ENCODE results near the gene HABP4.

HABP4 gene

DNA sequence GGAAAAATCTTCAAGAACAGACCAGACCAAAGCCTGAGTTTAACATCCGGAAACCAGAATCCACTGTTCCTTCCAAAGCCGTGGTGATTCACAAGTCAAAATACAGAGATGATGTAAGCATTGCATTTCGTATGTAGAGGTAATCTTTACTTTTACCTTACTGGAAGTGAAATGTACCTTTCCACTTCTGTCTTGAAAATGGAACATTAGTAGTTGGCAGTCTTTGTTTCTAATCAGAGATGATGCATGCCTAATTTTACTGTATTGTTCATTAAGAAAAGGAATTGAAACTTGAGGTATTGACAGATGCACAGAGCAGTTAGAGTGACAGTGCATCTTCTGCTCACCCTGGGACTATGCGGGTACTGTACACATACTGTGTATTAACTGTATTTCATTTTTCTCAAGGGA, 34.6 kb downstream of the HABP4 start:
- TF ChIP-seq, protein P1, sequence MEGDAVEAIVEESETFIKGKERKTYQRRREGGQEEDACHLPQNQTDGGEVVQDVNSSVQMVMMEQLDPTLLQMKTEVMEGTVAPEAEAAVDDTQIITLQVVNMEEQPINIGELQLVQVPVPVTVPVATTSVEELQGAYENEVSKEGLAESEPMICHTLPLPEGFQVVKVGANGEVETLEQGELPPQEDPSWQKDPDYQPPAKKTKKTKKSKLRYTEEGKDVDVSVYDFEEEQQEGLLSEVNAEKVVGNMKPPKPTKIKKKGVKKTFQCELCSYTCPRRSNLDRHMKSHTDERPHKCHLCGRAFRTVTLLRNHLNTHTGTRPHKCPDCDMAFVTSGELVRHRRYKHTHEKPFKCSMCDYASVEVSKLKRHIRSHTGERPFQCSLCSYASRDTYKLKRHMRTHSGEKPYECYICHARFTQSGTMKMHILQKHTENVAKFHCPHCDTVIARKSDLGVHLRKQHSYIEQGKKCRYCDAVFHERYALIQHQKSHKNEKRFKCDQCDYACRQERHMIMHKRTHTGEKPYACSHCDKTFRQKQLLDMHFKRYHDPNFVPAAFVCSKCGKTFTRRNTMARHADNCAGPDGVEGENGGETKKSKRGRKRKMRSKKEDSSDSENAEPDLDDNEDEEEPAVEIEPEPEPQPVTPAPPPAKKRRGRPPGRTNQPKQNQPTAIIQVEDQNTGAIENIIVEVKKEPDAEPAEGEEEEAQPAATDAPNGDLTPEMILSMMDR (IDR thresholded peaks at IDR 0.05) = no peak
- Histone ChIP-seq H3K27me3 (no peaks in the 10 kb centered on the region), H3K4me3 (no peak overlapping the region), H3K9me3 (no peaks in the 10 kb centered on the region), H3K36me3 (peaks cover 13 to 34% (median 14%) of the 10 kb centered on the region in 3 donors), H3K27ac (peak overlapping the region; percentile 81 to 85), H3K4me1 (peaks cover 0 to 77% (median 50%) of the 10 kb centered on the region in 4 donors)
- intact Hi-C loops (cut with DNase I; ENCODE audit: low total_unique reads) = loop anchor here (10.0 kb wide), 1 partner anchor 80 kb away; no protein-coding TSS in a partner anchor
- no peak for DNase-seq

GRCh38 chr9:96485280-96485679, 35.3 kb downstream of the HABP4 start:
- no peaks in the 10 kb centered on the region for H3K9me3 ChIP-seq
- peaks cover 0 to 77% (median 50%) of the 10 kb centered on the region in 4 donors for H3K4me1 ChIP-seq
- peaks cover 15 to 34% (median 21%) of the 10 kb centered on the region in 3 donors for H3K36me3 ChIP-seq
- intact Hi-C loops (cut with DNase I; ENCODE audit: low total_unique reads) = loop anchor here (5.0 to 10.0 kb wide), 2 partner anchors 37 to 80 kb away; no protein-coding TSS in a partner anchor
- DNase-seq = no peak
- H3K27ac ChIP-seq = peak overlapping the region; percentile 81 to 85
- no peak overlapping the region for H3K4me3 ChIP-seq
- no peaks in the 10 kb centered on the region for H3K27me3 ChIP-seq
- TF ChIP-seq, protein P1 (IDR thresholded peaks at IDR 0.05) = no peak

DNA sequence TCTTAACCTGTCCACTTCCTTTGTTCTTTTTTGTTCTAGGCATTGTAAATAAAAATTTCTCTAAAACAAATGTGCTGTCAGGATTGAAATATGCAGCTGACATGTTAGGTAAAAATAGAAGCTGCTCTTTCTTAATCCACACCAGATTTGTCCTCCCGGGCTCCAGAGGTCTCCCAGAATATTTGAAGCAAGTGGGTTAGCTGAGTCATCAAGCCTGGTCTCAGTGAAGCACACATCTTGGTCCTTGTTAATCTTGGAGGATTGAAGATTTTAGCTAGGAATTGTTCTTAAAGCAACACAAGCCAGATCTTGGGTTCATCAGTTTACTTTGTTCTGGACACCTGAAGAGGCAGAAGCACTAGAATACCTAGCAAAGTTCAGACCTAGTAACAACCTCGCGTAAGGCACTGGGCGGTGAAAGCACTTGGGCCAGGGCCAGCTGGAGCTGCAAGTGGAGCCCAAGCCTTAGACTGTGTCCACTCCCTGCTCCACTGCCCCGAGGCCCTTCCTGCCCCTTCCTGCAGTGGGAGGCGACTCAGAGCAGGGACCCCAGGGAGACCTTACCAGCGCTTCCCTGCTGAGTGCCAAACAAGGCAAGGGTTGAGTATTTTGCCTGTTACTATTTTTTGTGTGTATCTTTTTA, 36.5 kb downstream of the HABP4 start:
- peaks cover 21 to 38% (median 32%) of the 10 kb centered on the region in 3 donors for H3K36me3 ChIP-seq
- H3K27ac ChIP-seq = peak overlapping the region; percentile 81 to 85
- peak overlapping the region in 1 of 2 donors; percentile 16 for H3K4me3 ChIP-seq
- H3K4me1 ChIP-seq = peaks cover 0 to 82% (median 50%) of the 10 kb centered on the region in 4 donors
- TF ChIP-seq, protein P1 (IDR thresholded peaks at IDR 0.05) = no peak
- H3K27me3 ChIP-seq = no peaks in the 10 kb centered on the region
- no peaks in the 10 kb centered on the region for H3K9me3 ChIP-seq
- intact Hi-C loops (cut with DNase I; ENCODE audit: low total_unique reads) = loop anchor here (5.0 to 10.0 kb wide), 2 partner anchors 36 to 78 kb away; no protein-coding TSS in a partner anchor
- DNase-seq = peak; percentile 79 to 87

DNA sequence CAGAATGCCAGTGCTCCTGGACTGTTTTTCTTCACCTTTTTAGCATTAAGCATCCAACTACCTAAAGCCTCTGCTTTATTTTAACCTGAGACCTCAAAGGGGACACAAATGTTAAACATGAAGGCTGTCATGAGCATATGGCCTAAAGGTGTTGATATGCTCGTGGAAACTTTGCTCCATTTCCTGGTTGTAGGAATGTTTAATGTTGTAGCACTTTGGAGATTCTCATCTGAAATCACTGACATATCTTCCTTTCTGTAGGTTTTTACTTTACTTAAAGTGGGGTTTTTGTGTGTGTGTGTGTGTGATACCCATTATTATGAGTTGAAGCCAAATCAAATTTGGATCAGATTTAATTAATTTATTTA, 37.0 kb downstream of the HABP4 start:
- Histone ChIP-seq H3K36me3 (peaks cover 25 to 43% (median 36%) of the 10 kb centered on the region in 3 donors), H3K4me1 (peaks cover 0 to 82% (median 50%) of the 10 kb centered on the region in 4 donors), H3K27me3 (no peaks in the 10 kb centered on the region), H3K4me3 (no peak overlapping the region), H3K27ac (peak overlapping the region; percentile 81 to 85), H3K9me3 (no peaks in the 10 kb centered on the region)
- no peak for DNase-seq
- intact Hi-C loops (cut with DNase I; ENCODE audit: low total_unique reads) = loop anchor here (5.0 to 10.0 kb wide), 2 partner anchors 35 to 78 kb away; no protein-coding TSS in a partner anchor
- TF ChIP-seq, protein P1 (IDR thresholded peaks at IDR 0.05) = no peak

GRCh38 chr9:96487949-96488348, 38.0 kb downstream of the HABP4 start:
- H3K36me3 ChIP-seq = peaks cover 31 to 52% (median 45%) of the 10 kb centered on the region in 3 donors
- no peak overlapping the region for H3K4me3 ChIP-seq
- H3K27ac ChIP-seq = peak overlapping the region; percentile 81 to 85
- H3K27me3 ChIP-seq = no peaks in the 10 kb centered on the region
- TF ChIP-seq, protein P1 (IDR thresholded peaks at IDR 0.05) = no peak
- H3K4me1 ChIP-seq = peaks cover 0 to 73% (median 46%) of the 10 kb centered on the region in 4 donors
- no peak for DNase-seq
- intact Hi-C loops (cut with DNase I; ENCODE audit: low total_unique reads) = loop anchor here (5.0 to 10.0 kb wide), 2 partner anchors 34 to 77 kb away; no protein-coding TSS in a partner anchor
- no peaks in the 10 kb centered on the region for H3K9me3 ChIP-seq

Data from tibial artery (tissue), 4 donors.